GM20000 (cell line): ENCODE data around the gene CARD19.
"Not testable (repeated sequence)": the region's sequence is repeated elsewhere in the genome, so short reads cannot be mapped to it uniquely, and the experiment has no call there.

Experiments
- DNase-seq: peaks from one replicate; pipeline ENCODE4 v3.0.0; 2012; ENCODE audit warnings: low spot score
- CTCF ChIP-seq: IDR thresholded peaks from 2 replicates; pipeline ENCODE4 v1.5.1; 2012; ENCODE audit warnings: mild to moderate bottlenecking, control low read depth; ENCODE audit errors: extremely low read depth, missing control alignments

CARD19 gene

DNA sequence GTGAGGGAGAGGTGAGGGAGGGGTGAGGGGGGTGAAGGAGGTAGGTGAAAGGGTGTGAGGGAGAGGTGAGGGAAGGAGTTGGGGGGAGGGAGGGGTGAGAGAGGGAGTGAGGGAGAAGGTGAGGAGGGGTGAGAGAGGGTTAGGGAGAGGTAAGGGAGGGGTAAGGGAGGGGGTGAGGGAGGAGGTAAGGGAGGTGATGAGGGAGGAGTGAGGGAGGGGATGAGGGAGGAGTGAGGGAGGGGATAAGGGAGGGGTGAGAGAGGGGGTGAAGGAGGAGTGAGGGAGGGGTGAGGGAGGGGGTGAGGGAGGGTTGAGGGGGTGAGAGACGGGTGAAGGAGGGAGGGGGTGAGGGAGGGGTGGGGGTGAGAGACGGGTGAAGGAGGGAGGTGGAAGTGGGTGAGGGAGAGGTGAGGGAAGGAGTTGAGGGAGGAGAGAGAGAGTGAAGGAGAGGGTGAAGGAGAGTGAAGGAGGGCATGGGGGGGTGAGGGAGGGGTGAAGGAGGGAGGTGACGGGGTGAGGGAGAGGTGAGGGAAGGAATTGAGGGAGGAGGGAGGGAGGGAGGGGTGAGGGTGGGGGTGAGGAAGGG is 19.6 kb downstream of the CARD19 start:
- no peak for TF ChIP-seq CTCF
- no peak for DNase-seq

DNA sequence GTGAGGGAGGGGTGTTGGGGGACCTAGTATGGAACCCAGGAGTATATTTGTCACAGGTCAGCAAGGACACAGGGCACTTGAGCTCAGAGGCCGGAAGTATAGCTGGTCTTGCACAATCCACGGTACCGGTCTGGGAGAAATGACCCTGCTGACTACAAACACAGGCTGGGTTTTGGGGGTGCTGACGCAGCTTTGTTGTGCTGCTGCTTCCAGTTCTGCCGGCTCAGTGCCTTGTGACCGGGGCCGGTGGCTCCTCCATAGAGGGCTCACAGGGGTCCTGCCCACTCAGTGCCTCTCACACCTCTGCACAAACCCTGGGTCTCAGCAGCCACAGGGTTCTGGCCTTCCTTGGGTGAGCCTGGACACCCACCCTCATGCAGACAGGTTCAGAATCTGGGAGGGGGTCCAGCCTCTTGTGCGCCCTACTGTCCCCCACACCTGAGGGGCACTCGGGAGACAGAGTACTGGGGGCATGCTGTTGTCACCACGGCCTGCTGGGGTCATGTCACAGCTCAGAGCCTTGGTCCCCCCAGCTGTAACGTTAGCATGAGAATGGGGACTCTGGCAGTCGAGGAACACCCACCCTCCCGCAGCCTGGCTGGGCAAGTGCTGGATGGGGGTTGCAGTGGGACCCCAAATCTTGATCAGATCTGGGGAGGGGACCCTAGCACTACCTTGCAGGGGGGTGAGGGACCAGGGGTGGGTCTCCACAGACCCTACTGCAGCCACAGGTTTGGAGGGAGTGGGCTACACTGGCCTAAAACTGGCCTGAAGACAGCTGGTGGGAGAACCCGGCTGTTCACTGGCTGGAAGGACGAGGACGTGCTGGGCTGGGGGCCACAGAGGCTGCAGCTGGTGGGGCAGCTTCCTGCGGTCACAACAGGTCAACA is 20.3 kb downstream of the CARD19 start:
- no peak for DNase-seq
- no peak for TF ChIP-seq CTCF

- DNase-seq = not testable (repeated sequence)
Observed at GRCh38 chr9:93117521-93117920, 21.5 kb downstream of the CARD19 start.

GRCh38 chr9:93117924-93118862 is 22.2 kb downstream of the CARD19 start:
- TF ChIP-seq CTCF = no peak
- DNase-seq = no peak

GRCh38 chr9:93118863-93119702 is 23.1 kb downstream of the CARD19 start:
- no peak for TF ChIP-seq CTCF
- DNase-seq = no peak

- no peak for TF ChIP-seq CTCF
- no peak for DNase-seq
Observed at GRCh38 chr9:93119703-93119952, 23.6 kb downstream of the CARD19 start.
